ENCODE results near the gene NOVA2. TPM values are rescaled to one million over a fixed set of nuclear protein-coding genes. Genes with fewer than 3 reads are reported as not detected.

The NOVA2 gene
- total and polyA plus RNA-seq, 9 of the 15 experiments (the other 6 are each of a cell fraction or from before 2014, with no cell fraction given) = not detected

DNA sequence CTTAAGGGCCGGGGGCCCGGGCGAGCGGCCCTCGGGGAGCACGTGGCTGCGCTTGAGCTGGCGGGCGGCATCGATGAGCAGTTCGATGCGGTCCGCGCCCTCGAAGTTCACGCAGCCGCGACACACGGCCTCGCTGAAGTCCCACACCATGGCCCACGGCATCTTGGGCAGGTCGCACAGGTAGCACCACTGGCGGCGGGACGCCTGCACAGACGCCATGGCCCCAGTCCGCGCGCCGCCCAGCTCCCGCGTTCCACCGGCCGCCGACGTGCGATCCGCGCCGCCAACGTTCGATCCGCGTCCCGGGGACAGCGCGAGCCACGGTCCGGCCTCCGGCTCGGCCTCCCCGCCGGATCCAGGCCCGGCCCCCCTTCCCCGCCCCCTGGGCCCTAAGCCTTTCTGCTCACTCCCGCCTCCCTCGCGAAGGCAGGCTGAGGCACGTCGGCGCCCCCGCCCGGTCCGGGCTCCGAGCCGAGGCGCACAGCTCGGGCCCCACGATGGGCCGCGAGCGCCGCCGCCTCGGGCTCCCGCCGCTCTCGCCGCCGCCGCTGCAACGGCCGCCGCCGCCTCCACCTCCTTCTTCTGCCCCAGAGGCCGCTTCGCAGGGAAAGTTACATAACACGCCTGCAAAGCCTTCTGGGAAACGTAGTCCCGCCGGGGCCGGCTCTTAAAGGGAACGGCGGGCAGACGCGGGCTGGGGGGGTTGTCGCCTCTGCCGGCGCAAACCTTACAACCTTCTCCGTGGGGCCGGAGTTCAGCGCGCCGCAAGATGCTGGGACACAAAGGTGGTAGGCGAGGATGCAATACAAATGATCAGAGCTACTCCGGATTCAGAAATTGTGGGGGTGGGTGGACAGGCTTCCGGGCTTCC is 87.9 kb downstream of the NOVA2 start, which contains the start of gene IRF2BP1 (continued):
- TF ChIP-seq ZNF398 (CRISPR knock-in tag; IDR thresholded peaks at IDR 0.05) = no peak
- TF ChIP-seq SAFB (IDR thresholded peaks at IDR 0.05; ENCODE audit: borderline replicate concordance, low read depth, low read length) = peak; percentile 77
- TF ChIP-seq, protein P1, sequence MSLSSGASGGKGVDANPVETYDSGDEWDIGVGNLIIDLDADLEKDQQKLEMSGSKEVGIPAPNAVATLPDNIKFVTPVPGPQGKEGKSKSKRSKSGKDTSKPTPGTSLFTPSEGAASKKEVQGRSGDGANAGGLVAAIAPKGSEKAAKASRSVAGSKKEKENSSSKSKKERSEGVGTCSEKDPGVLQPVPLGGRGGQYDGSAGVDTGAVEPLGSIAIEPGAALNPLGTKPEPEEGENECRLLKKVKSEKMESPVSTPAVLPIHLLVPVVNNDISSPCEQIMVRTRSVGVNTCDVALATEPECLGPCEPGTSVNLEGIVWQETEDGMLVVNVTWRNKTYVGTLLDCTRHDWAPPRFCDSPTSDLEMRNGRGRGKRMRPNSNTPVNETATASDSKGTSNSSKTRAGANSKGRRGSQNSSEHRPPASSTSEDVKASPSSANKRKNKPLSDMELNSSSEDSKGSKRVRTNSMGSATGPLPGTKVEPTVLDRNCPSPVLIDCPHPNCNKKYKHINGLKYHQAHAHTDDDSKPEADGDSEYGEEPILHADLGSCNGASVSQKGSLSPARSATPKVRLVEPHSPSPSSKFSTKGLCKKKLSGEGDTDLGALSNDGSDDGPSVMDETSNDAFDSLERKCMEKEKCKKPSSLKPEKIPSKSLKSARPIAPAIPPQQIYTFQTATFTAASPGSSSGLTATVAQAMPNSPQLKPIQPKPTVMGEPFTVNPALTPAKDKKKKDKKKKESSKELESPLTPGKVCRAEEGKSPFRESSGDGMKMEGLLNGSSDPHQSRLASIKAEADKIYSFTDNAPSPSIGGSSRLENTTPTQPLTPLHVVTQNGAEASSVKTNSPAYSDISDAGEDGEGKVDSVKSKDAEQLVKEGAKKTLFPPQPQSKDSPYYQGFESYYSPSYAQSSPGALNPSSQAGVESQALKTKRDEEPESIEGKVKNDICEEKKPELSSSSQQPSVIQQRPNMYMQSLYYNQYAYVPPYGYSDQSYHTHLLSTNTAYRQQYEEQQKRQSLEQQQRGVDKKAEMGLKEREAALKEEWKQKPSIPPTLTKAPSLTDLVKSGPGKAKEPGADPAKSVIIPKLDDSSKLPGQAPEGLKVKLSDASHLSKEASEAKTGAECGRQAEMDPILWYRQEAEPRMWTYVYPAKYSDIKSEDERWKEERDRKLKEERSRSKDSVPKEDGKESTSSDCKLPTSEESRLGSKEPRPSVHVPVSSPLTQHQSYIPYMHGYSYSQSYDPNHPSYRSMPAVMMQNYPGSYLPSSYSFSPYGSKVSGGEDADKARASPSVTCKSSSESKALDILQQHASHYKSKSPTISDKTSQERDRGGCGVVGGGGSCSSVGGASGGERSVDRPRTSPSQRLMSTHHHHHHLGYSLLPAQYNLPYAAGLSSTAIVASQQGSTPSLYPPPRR (CRISPR knock-in tag; IDR thresholded peaks at IDR 0.05; ENCODE audit: borderline replicate concordance) = no peak
- TF ChIP-seq HNRNPUL1 (IDR thresholded peaks at IDR 0.05; ENCODE audit: low read length) = no peak
- TF ChIP-seq SMAD4 (CRISPR knock-in tag; conservative IDR thresholded peaks at IDR 0.05) = peak; percentile 61
- TF ChIP-seq FOXP1 (CRISPR knock-in tag; IDR thresholded peaks at IDR 0.05) = peak; percentile 47; the same call in 1 of the 2 replicates
- TF ChIP-seq, protein P2, sequence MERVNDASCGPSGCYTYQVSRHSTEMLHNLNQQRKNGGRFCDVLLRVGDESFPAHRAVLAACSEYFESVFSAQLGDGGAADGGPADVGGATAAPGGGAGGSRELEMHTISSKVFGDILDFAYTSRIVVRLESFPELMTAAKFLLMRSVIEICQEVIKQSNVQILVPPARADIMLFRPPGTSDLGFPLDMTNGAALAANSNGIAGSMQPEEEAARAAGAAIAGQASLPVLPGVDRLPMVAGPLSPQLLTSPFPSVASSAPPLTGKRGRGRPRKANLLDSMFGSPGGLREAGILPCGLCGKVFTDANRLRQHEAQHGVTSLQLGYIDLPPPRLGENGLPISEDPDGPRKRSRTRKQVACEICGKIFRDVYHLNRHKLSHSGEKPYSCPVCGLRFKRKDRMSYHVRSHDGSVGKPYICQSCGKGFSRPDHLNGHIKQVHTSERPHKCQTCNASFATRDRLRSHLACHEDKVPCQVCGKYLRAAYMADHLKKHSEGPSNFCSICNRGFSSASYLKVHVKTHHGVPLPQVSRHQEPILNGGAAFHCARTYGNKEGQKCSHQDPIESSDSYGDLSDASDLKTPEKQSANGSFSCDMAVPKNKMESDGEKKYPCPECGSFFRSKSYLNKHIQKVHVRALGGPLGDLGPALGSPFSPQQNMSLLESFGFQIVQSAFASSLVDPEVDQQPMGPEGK (CRISPR knock-in tag; IDR thresholded peaks at IDR 0.05; ENCODE audit: borderline replicate concordance) = no peak
- TF ChIP-seq NR1H2 (CRISPR knock-in tag; IDR thresholded peaks at IDR 0.05) = no peak
